Measurements from ENCODE around the gene TMEM44.

TMEM44 gene

GRCh38 chr3:194579091-194579606 lies 54.1 kb downstream of the TMEM44 start:
- no peak for DNase-seq (ENCODE audit: low spot score)

- DNase-seq (ENCODE audit: low spot score): peak; percentile 83
These were observed 55.0 kb downstream of the TMEM44 start for GRCh38 chr3:194577986-194578905.

- DNase-seq (ENCODE audit: low spot score): peak; percentile 31
These were observed 57.6 kb downstream of the TMEM44 start for GRCh38 chr3:194575484-194576210.

GRCh38 chr3:194574639-194575483 lies 58.4 kb downstream of the TMEM44 start:
- peak; percentile 84 for DNase-seq (ENCODE audit: low spot score)

- DNase-seq (ENCODE audit: low spot score): peak; percentile 41
These were observed 59.4 kb downstream of the TMEM44 start for GRCh38 chr3:194573680-194574437.

GRCh38 chr3:194572944-194573491 lies 60.2 kb downstream of the TMEM44 start:
- DNase-seq (ENCODE audit: low spot score): no peak

GRCh38 chr3:194572143-194572789 lies 61.0 kb downstream of the TMEM44 start:
- DNase-seq (ENCODE audit: low spot score): peak; percentile 96

- no peak for DNase-seq (ENCODE audit: low spot score)
These were observed 61.6 kb downstream of the TMEM44 start for GRCh38 chr3:194571491-194572142.

- no peak for DNase-seq (ENCODE audit: low spot score)
These were observed 62.3 kb downstream of the TMEM44 start for GRCh38 chr3:194570898-194571297.

GRCh38 chr3:194570235-194570634 lies 63.0 kb downstream of the TMEM44 start:
- DNase-seq (ENCODE audit: low spot score): no peak

- no peak for DNase-seq (ENCODE audit: low spot score)
These were observed 64.0 kb downstream of the TMEM44 start for GRCh38 chr3:194569252-194569651.

GRCh38 chr3:194565597-194566190 lies 67.5 kb downstream of the TMEM44 start:
- DNase-seq (ENCODE audit: low spot score): no peak

- no peak for DNase-seq (ENCODE audit: low spot score)
These were observed 70.2 kb downstream of the TMEM44 start for GRCh38 chr3:194562986-194563385.

GRCh38 chr3:194561306-194561974 lies 71.8 kb downstream of the TMEM44 start:
- peak; percentile 78 for DNase-seq (ENCODE audit: low spot score)

- no peak for DNase-seq (ENCODE audit: low spot score)
These were observed 73.2 kb downstream of the TMEM44 start for GRCh38 chr3:194560047-194560446.

- DNase-seq (ENCODE audit: low spot score): no peak
These were observed 73.7 kb downstream of the TMEM44 start for GRCh38 chr3:194559530-194559929.

- DNase-seq (ENCODE audit: low spot score): no peak
These were observed 76.8 kb downstream of the TMEM44 start for GRCh38 chr3:194556086-194557056.

All from RKO (cell line).